Measurements from ENCODE around the gene C19orf38.

The C19orf38 gene

DNA sequence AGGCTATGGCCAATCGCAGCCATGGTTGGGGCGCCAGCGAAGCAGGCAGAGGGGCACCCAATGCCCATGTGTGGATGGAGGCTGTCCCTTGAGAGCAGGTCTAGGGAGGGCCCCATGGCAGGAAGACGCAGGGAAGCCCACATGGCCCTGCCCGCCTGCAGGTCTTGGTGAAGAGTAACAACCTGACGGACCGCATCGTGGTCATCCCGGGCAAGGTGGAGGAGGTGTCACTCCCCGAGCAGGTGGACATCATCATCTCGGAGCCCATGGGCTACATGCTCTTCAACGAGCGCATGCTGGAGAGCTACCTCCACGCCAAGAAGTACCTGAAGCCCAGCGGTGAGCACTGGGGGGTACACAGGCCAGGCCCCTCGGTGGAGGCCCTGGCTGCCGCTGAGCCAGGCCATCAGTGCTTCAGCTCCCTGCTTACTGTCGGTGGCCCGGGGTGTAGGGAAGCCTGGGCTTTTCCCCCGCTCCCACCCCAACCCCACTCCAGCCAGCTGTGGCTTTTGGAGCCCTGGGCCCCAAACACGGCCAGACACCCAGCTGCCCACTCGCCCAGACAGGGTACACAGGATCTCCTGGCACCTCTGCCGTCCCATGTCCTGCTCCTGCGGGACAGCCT lies 65.6 kb downstream of the C19orf38 start:
- no peak for FAIRE-seq

DNA sequence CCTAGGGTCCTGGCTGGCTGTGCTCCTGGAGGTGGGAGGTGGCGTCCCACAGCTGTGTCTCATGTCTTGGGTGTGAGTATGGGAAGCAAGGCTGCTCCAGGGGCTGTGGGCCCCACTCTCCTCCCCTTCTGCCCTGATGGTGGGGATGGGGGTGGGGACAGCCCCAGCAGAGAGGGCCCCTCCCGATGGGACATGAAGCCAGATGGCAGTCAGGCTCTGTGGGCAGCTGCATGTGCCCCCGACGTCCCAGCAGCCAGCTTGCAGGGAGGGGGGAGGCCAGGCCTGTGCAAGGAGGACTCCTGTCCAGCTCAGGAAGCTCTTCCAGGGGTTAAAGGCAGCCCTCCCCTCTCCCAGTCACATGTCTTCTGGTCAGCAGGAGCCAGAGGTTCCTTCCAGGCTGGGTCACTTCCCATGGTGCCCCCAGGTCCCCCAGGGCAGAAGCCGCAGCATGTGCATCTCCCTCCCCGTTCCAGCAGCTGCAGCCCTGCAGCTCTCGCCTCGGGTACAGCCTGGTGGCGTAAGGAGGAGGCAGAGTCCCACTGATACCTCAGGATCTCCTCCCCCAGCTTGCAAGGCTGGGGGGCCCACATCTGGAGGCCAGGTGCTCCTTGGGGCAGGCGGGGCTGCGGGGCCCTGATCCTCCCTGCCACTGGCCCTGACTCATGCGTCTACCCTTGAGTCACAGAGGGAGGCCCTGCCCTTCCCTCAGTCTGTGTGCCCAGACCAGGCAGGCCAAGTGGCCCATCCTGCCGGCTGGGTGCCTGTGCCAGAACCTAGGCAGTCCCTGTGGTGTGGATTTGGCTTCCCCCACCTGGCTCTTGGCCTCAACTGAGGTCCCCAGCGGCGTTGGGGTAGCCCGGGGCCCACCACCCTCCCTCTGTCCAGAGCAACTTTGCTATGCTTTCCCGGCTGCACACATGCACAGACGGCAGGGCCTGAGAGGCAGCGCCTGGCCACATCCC lies 67.2 kb downstream of the C19orf38 start:
- no peak for FAIRE-seq

DNA sequence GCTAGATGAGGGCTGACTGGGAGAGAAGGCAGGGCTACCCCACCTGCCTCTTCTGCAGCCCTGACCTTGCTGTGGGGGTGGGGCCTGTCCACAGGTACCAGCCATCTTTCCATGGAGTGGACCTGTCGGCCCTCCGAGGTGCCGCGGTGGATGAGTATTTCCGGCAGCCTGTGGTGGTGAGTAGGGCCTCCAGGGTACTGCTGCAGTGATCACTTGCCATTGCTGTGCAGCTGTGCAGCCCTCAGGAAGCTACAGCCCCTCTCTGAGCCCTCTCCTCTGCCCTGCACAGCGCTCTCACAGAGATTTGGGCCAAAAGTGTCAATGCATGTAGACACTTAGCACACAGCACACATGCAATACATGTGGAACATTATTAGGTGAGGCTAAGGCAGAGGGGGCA lies 68.4 kb downstream of the C19orf38 start:
- no peak for FAIRE-seq

DNA sequence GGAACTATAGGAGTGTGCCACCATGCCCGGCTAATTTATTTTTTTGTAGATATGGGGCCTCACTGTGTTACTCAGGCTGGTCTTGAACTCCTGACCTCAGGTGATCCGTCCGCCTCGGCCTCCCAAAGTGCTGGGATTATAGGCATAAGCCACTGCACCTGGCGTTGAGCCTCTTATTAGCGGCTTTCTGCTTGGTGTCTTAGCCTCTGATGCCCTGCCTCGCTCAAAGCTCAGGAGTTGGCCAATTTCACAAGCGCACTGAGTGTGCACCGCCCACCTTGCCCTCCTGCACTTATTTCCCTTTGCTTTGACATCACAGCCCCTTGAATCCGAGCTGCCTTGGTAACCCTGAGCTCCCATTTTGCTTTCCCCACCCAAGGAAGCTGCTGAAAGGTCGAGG lies 70.1 kb downstream of the C19orf38 start:
- FAIRE-seq, result no peak

All from islet of Langerhans (tissue), 1 donor.